Immature natural killer cell (primary cell): ENCODE results near the gene TSPAN10. TPM values are rescaled to one million over a fixed set of nuclear protein-coding genes. Genes with fewer than 3 reads are reported as not detected.

Experiments
- DNase-seq, 3 donors: peaks; one replicate each; pipeline ENCODE4 v3.0.0; 2022; ENCODE audit warnings: mixed read lengths in 1 of 3
- H3K27ac Mint-ChIP-seq, 6 donors: one replicate each; pipeline ENCODE4 v1.8.0; 2020; ENCODE audit warnings: mixed read lengths in 6 of 6, mild to moderate bottlenecking in 5 of 6, inconsistent platforms in 4 of 6, moderate library complexity in 3 of 6
- H3K27me3 Mint-ChIP-seq, 3 donors: one replicate each; pipeline ENCODE4 v1.8.0; 2020 to 2021; ENCODE audit warnings: low read depth in 3 of 3, mild to moderate bottlenecking in 3 of 3, mixed read lengths in 3 of 3, moderate library complexity in 3 of 3, inconsistent platforms in 1 of 3
- H3K36me3 Mint-ChIP-seq, 3 donors: one replicate each; pipeline ENCODE4 v1.8.0; 2020; ENCODE audit warnings: mixed read lengths in 3 of 3, inconsistent platforms in 2 of 3, mild to moderate bottlenecking in 2 of 3
- H3K4me1 Mint-ChIP-seq, 2 donors: one replicate each; pipeline ENCODE4 v1.8.0; 2020; ENCODE audit warnings: inconsistent platforms in 2 of 2, mild to moderate bottlenecking in 2 of 2, mixed read lengths in 2 of 2, moderate library complexity in 1 of 2
- H3K4me3 Mint-ChIP-seq, 5 donors: one replicate each; pipeline ENCODE4 v1.8.0; 2020; ENCODE audit warnings: mild to moderate bottlenecking in 5 of 5, mixed read lengths in 5 of 5, inconsistent platforms in 3 of 5, moderate library complexity in 3 of 5
- H3K9me3 Mint-ChIP-seq, 6 donors: one replicate each; pipeline ENCODE4 v1.8.0; 2020; ENCODE audit warnings: mild to moderate bottlenecking in 6 of 6, mixed read lengths in 6 of 6, inconsistent platforms in 4 of 6, moderate library complexity in 3 of 6
- polyA plus RNA-seq, 3 donors: library from polyadenylated mRNA; unstranded; fragments of 300-500 nt; fragmentation: Illumina TruSeq; gene quantifications; one replicate each; pipeline ENCODE4 v1.2.3, GENCODE V29; 2021

The TSPAN10 gene
- under 1 TPM in 2 of 3 donors, not detected in 1; 0.48 to 0.63 TPM for polyA plus RNA-seq

DNA sequence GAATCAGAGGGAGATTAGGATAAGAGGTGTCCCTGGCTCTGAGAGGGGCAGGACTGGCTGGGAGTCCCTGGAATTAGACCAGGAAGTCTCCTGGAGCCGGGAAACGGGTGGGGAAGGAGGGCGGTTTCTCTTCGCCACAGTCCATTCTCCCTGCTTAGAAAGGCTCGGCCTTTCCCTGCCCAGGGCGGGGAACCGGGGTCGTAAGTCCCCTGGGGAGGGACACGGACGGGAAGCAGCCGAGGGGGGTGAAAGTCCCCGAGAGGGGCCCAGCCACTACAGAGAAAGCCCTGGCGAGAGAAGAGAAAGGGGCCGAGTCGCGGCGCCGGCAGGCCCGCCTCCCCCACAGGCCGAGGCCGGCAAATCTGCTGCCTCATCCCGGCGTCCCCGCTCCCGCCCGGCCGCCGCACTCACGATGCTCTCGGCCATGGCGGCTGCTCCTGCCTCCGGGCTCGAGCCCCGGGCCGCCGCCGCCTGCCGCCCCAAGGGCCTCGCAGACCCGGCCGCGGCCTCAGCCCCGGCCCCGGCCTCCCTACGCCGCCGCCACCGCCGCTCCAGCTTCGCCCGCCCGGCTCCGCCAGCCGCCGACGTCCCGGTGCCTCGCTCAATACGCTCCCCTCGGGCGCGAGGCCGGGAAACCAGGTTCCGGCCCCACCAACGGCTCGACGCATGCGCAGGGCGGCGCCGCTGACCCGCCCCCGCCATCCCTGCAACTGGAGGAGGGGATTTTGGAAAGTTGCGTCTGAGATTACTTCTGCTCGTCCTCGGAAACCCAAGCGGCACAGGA lies at the start of gene TSPAN10, which contains the start of gene NPLOC4:
Gene TSPAN10 (plus strand): TSS at position 692 of the 784 bp plus-strand sequence. CDS start 5,217 bp downstream, outside the sequence.
Gene NPLOC4 (minus strand): TSS at position 608 of the 784 bp plus-strand sequence. CDS start 182 bp downstream, at position 426.
- peaks cover 3 to 4% (median 4%) of the 10 kb centered on the region in 3 donors for H3K27me3 Mint-ChIP-seq

DNA sequence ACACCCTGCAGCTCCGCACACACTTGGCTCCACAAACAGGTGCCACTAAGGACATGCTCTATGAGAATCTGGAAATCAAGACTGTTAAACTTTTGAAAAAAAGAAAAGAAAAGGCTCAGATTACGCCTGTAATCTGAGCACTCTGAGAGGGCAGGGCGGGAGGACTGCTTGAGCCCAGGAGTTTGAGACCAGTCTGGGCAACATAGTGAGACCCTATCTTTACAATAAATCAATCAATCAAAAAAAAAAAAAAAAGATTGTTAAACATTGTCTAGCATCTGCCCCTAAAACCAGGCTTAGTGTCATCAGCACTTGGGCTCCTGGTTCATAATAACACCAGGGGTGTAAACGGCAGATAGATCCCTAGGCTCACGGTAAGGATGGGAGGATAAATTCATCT lies 47.4 kb upstream of the TSPAN10 start:
- H3K27ac Mint-ChIP-seq = no peak overlapping the region
- H3K27me3 Mint-ChIP-seq = peaks cover 0 to 3% (median 0%) of the 10 kb centered on the region in 3 donors
- no peaks in the 10 kb centered on the region for H3K4me1 Mint-ChIP-seq
- H3K9me3 Mint-ChIP-seq = no peaks in the 10 kb centered on the region
- DNase-seq = no peak
- peaks cover 20 to 49% (median 21%) of the 10 kb centered on the region in 3 donors for H3K36me3 Mint-ChIP-seq
- H3K4me3 Mint-ChIP-seq = no peak overlapping the region

More for the DNA sequence above, at the start of gene TSPAN10, which contains the start of gene NPLOC4:
- peak within 1 kb of the TSS; percentile 78 to 96 (median 92) for H3K27ac Mint-ChIP-seq
- H3K9me3 Mint-ChIP-seq = no peaks in the 10 kb centered on the region
- peak; percentile 78 to 83 (median 82) for DNase-seq
- H3K4me1 Mint-ChIP-seq = peaks cover 21 to 24% of the 10 kb centered on the region in 2 donors
- H3K36me3 Mint-ChIP-seq = no peaks in the 10 kb centered on the region
- H3K4me3 Mint-ChIP-seq = peak within 1 kb of the TSS; percentile 90 to 96 (median 92)

DNA sequence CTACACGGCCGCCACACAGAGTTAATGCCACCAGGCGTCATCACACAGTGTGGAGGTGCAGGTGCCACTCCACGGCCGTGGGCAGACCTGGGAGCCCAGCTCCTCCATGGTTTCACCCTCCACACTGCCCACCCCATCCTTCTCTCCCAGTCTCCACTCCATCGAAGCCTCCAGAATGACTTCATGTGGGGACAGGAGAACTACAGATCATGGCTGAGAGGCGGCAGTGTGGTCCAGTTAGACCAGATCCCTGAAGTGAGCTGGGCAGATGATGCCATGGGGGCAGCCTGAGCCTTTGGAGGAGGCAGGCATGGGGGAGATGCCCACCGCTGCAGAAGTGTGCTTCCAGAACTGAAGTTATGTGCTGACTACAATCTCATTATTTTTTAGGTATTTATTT lies 46.9 kb upstream of the TSPAN10 start:
- Mint-ChIP-seq H3K36me3 (peaks cover 20 to 52% (median 21%) of the 10 kb centered on the region in 3 donors), H3K4me1 (no peaks in the 10 kb centered on the region), H3K27me3 (peaks cover 0 to 3% (median 0%) of the 10 kb centered on the region in 3 donors), H3K4me3 (no peak overlapping the region), H3K9me3 (no peaks in the 10 kb centered on the region), H3K27ac (no peak overlapping the region)
- DNase-seq = no peak

DNA sequence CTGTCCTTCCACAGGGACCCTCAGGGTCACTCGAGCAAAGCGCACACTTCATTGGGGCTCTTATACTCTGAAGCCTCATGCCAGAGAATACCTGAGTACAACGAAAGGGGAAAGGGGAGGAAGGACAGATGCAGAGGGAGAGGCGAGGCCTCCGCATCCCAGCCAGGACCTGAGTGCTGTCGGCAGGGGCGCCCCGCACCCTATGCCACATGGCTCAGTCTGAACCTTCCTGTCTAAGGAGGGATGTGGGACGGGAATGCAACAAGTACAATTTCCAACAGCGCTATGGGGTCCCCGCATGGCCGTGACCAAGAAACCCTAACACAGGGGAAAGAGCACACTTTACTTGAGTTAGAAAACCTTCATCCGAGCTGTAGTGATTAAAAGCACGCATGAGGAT lies 45.0 kb upstream of the TSPAN10 start:
- no peaks in the 10 kb centered on the region for H3K4me1 Mint-ChIP-seq
- H3K27ac Mint-ChIP-seq = no peak overlapping the region
- DNase-seq = no peak
- no peak overlapping the region for H3K4me3 Mint-ChIP-seq
- H3K9me3 Mint-ChIP-seq = no peaks in the 10 kb centered on the region
- H3K27me3 Mint-ChIP-seq = no peaks in the 10 kb centered on the region
- H3K36me3 Mint-ChIP-seq = peaks cover 16 to 50% (median 21%) of the 10 kb centered on the region in 3 donors

DNA sequence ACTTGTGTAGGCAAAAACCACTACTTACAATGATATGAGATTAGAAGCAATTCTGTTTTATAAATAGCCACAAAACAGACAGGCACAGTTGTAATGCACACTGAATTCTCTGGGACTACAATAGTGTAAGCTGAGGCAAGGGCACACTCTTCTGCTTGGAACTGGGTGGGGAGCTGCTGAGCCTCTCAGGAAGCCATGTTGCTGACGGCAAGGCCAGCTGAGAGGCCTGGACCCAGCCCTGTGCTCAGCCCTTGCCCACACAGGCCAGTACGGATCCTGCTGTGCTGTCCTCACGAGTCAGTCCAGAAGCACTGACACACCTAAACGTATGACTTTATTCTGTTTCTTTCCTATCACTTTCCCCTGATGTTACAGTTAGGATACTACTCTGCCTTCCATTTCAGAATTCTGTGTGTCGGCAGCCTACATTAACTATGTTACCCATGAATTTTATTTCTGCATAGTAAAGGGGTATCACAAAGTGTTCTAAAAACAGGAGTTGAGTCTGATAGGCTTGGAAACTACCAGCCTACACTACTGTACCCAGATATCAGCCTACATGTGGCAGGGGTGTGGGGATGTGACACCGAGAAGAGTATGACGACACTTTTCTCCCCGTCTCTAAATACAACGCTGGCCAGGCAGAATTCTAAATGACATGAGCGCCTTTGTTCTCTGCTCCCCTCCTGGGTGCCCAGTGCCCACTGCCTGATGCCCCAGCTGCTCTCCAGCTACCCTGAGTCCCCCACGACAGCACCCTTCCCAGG lies 43.7 kb upstream of the TSPAN10 start:
- Mint-ChIP-seq H3K4me1 (peaks cover 0 to 3% of the 10 kb centered on the region in 2 donors), H3K27me3 (no peaks in the 10 kb centered on the region), H3K36me3 (peaks cover 14 to 47% (median 15%) of the 10 kb centered on the region in 3 donors), H3K27ac (no peak overlapping the region), H3K9me3 (no peaks in the 10 kb centered on the region), H3K4me3 (no peak overlapping the region)
- DNase-seq = no peak

DNA sequence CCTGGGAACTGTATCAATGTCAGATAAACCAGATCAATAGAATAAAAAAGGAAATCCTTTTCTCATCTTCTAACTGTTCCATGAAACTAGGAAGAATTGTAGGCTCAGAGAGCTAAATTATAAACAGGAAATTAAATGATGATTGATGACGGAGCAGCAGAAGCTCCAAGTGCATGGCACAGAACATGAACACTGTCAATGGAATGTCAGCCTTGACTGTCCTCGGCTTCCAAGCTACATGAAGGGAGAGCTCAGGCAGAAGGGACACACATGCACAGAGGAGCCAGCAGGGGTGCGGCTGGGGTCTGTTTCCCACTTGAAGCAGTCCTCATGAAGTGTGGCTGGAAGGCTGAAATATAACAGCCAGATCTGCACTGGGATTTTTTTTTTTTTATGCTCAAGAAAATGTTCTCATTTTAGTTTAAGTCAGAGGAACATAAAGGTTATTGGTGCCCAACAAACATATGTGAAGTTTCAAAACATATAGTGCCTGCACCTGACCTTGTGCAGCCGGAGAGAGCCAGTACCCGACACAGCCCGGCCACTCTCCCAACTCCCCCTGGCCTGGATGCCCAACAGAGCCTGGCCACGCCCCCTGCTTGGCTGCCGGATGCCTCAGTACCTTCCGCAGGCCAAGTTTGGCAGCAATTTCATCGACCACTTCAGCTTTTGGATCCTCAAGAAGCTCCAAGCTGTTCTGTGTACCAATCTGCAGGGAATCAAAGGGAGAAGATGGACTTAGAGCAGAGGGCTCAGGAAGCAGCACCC lies 37.1 kb upstream of the TSPAN10 start:
- Mint-ChIP-seq H3K4me1 (peaks cover 2 to 14% of the 10 kb centered on the region in 2 donors), H3K36me3 (peaks cover 10 to 39% (median 15%) of the 10 kb centered on the region in 3 donors), H3K9me3 (no peaks in the 10 kb centered on the region), H3K27ac (no peak overlapping the region), H3K4me3 (no peak overlapping the region), H3K27me3 (no peaks in the 10 kb centered on the region)
- DNase-seq = no peak

DNA sequence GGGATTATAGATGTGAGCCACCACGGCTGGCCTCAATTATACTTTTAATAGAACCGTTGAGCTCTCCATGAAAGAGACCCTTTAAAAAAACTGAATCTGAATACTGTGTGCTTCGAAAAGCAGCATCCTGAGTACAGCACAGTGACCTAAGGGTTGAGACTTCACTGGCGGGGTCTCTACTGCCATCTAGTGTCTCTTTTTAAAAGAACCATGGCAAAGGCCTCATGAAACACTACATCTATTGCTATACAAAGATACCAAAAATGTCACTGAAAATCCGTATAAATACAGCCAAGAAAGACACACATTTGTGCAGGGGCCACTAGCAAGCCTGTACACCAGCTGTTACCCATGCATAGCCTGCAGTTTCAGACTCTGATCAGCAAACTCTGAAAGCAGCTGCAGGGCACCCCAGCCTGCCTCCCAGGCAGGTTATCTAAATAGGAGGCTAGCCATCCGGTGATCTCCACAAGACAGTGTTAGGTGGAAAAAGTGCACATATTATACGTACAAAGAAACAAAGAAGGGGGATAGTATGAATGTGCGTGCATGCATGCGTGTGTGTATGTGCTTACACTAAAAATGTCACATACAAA lies 35.4 kb upstream of the TSPAN10 start:
- peak; percentile 40 to 57 (median 53) for DNase-seq
- Mint-ChIP-seq H3K4me3 (no peak overlapping the region), H3K4me1 (peaks cover 2 to 14% of the 10 kb centered on the region in 2 donors), H3K27ac (peak overlapping the region in 2 of 6 donors; percentile 28 to 79), H3K36me3 (peaks cover 10 to 38% (median 19%) of the 10 kb centered on the region in 3 donors), H3K27me3 (no peaks in the 10 kb centered on the region), H3K9me3 (no peaks in the 10 kb centered on the region)

DNA sequence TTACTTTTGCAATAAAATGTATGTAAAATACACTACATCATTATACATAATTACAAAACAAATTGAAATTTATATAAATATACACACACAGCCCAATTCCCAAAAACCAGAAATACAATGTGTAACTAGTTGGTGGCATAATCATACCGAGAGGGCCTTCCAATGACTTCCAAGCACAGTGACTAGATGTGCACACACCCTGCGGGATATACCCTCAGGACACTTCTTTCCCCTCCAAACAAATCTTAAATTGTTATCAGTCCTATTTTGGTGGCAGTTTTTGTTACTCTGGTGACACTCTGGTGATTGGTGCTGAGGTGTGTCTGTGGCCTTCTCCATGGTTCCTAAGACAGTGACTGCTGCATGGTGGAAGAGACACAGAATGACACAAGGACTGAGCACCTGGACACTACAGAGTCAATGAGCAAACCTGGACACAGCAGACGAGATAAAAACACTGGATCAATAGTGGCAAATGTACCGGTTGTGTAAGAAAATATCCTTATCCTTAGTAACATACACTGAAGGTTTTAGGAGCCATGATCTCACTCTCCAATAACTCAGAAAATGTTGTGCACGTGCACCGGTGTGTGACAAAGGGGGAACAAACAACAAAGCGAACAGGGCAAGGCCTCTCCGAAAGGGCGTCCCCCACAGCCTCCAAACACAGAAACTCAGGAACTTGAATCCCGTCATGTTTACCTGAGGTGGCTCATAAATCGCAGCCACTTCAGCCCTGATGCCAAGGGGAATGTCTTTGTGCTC lies 33.0 kb upstream of the TSPAN10 start:
- no peaks in the 10 kb centered on the region for H3K9me3 Mint-ChIP-seq
- peaks cover 0 to 3% (median 0%) of the 10 kb centered on the region in 3 donors for H3K27me3 Mint-ChIP-seq
- no peak for DNase-seq
- H3K27ac Mint-ChIP-seq = no peak overlapping the region
- peaks cover 15 to 33% (median 15%) of the 10 kb centered on the region in 3 donors for H3K36me3 Mint-ChIP-seq
- no peak overlapping the region for H3K4me3 Mint-ChIP-seq
- peaks cover 8 to 13% of the 10 kb centered on the region in 2 donors for H3K4me1 Mint-ChIP-seq

DNA sequence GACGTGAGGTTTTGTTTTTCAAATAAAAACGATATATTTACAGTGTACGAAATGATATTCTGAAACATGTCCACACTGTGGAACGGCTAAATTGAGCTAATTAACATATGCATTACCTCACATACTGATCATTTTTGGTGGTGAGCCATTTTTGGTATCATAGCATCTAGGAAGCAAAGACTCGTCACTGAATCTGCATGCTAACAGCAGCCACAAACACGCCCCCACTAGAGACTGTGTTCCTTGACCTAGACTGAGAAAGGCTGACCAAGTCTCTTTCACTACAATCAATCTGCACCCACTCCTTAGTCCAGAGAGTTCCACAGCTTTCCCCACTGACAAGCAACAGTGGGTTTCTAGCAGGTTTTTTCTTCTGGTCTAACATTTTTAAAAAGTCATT lies 29.6 kb upstream of the TSPAN10 start:
- Mint-ChIP-seq H3K4me1 (peaks cover 13 to 15% of the 10 kb centered on the region in 2 donors), H3K4me3 (no peak overlapping the region), H3K9me3 (no peaks in the 10 kb centered on the region), H3K36me3 (peaks cover 9 to 32% (median 14%) of the 10 kb centered on the region in 3 donors), H3K27ac (peak overlapping the region in 2 of 6 donors; percentile 13 to 17), H3K27me3 (peaks cover 0 to 5% (median 0%) of the 10 kb centered on the region in 3 donors)
- DNase-seq = no peak

DNA sequence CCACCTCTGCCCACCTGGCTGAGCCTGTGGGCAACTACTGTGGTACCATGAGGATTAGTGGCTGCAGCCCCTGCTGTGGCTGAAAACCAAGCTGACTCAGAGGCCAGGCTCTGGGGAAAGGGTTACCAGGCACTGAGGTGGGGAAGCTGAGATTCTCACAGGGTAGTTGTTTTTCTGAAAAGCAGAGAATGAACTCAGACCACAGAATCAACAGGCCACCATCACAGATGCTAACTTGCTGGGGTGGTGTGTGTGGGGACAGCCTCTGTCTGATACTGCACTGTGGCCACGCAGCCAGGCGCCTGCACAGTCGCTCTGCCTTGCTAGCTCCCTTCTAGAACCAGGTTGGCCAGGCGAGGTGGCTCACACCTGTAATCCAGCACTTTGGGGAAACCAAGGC lies 28.9 kb upstream of the TSPAN10 start:
- Mint-ChIP-seq H3K4me3 (no peak overlapping the region), H3K27me3 (peaks cover 0 to 5% (median 0%) of the 10 kb centered on the region in 3 donors), H3K4me1 (peaks cover 13 to 15% of the 10 kb centered on the region in 2 donors), H3K36me3 (peaks cover 9 to 34% (median 14%) of the 10 kb centered on the region in 3 donors), H3K9me3 (no peaks in the 10 kb centered on the region), H3K27ac (peak overlapping the region in 2 of 6 donors; percentile 13 to 17)
- DNase-seq = peak in 1 of 3 donors; percentile 12

DNA sequence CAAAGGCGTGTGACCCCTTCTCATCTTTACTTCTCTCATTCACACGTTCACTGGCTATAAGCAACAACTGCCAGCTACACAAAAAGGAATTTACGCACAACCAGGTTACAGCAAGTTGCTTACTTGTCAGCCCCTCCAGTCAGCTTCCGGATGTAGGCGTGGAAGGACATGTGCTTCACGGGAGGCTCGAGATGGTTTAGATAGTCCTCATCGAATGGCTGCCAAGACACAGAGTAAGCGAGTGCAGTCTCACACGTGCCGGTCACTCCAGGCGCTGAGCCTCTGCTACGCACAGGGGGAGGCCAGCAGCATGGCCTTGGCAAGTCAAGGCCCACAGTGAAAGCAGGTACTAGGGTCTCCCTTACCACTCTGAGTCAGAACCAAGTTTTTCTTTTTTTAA lies 28.4 kb upstream of the TSPAN10 start:
- H3K27ac Mint-ChIP-seq = peak overlapping the region in 3 of 6 donors; percentile 23 to 64 (median 29)
- H3K36me3 Mint-ChIP-seq = peaks cover 9 to 38% (median 14%) of the 10 kb centered on the region in 3 donors

More for the DNA sequence above, 28.4 kb upstream of the TSPAN10 start:
- DNase-seq = no peak
- Mint-ChIP-seq H3K4me1 (peaks cover 13 to 15% of the 10 kb centered on the region in 2 donors), H3K9me3 (no peaks in the 10 kb centered on the region), H3K27me3 (peaks cover 0 to 5% (median 0%) of the 10 kb centered on the region in 3 donors), H3K4me3 (no peak overlapping the region)
